Ishikawa (cell line): ENCODE results near the gene RNU6-7.

ENCODE experiments used
- CEBPB ChIP-seq: IDR thresholded peaks from 2 replicates; pipeline ENCODE4 v1.6.1; 2012
- CREB1 ChIP-seq: IDR thresholded peaks from 2 replicates; pipeline ENCODE4 v1.6.1; 2012; ENCODE audit warnings: low read depth
- EGR1 ChIP-seq: IDR thresholded peaks from 2 replicates; pipeline ENCODE4 v1.6.1; 2012
- EP300 ChIP-seq: IDR thresholded peaks from 2 replicates; pipeline ENCODE4 v1.6.1; 2012; ENCODE audit warnings: borderline replicate concordance
- FOXM1 ChIP-seq: IDR thresholded peaks from 2 replicates; pipeline ENCODE4 v1.6.1; 2012; ENCODE audit warnings: low read depth, borderline replicate concordance
- MAX ChIP-seq: IDR thresholded peaks from 2 replicates; pipeline ENCODE4 v1.6.1; 2012
- NFIC ChIP-seq: IDR thresholded peaks from 2 replicates; pipeline ENCODE4 v1.6.1; 2012
- RAD21 ChIP-seq: IDR thresholded peaks from 2 replicates; pipeline ENCODE4 v1.6.1; 2012; ENCODE audit warnings: low read depth
- REST ChIP-seq: IDR thresholded peaks from 2 replicates; pipeline ENCODE4 v1.6.1; 2012; ENCODE audit warnings: low read depth, mild to moderate bottlenecking
- TAF1 ChIP-seq: IDR thresholded peaks from 2 replicates; pipeline ENCODE4 v1.6.1; 2012; ENCODE audit warnings: low read depth, mild to moderate bottlenecking
- TCF12 ChIP-seq: IDR thresholded peaks from 2 replicates; pipeline ENCODE4 v1.6.1; 2012; ENCODE audit warnings: low read depth
- TEAD4 ChIP-seq: IDR thresholded peaks from 2 replicates; pipeline ENCODE4 v1.6.1; 2012
- USF1 ChIP-seq: IDR thresholded peaks from 2 replicates; pipeline ENCODE4 v1.6.1; 2012
- YY1 ChIP-seq: IDR thresholded peaks from 2 replicates; pipeline ENCODE4 v1.6.1; 2012; ENCODE audit warnings: low read depth
- ZBTB7A ChIP-seq: IDR thresholded peaks from 2 replicates; pipeline ENCODE4 v1.6.1; 2012; ENCODE audit warnings: low read depth

Gene RNU6-7

GRCh38 chr14:32233260-32233659 is 31.4 kb downstream of the RNU6-7 start:
- TF ChIP-seq MAX (no peak), NFIC (no peak), REST (no peak), TEAD4 (no peak), TAF1 (no peak), ZBTB7A (no peak), TCF12 (no peak), EGR1 (no peak), CEBPB (no peak), EP300 (no peak), YY1 (no peak)

GRCh38 chr14:32244404-32244803 is 42.6 kb downstream of the RNU6-7 start:
- TF ChIP-seq MAX (no peak), ZBTB7A (no peak), CREB1 (no peak), RAD21 (peak; percentile 36)

- TF ChIP-seq NFIC (no peak), ZBTB7A (no peak), CREB1 (no peak), EGR1 (no peak)
These were observed 44.9 kb downstream of the RNU6-7 start for GRCh38 chr14:32246751-32247150.

- TF ChIP-seq RAD21 = no peak
- TF ChIP-seq YY1 = no peak
- TF ChIP-seq CEBPB = no peak
- TF ChIP-seq EGR1 = no peak
- TF ChIP-seq FOXM1 = no peak
- TF ChIP-seq TEAD4 = no peak
- no peak for TF ChIP-seq REST
- TF ChIP-seq ZBTB7A = no peak
- no peak for TF ChIP-seq TAF1
- no peak for TF ChIP-seq USF1
- TF ChIP-seq TCF12 = no peak
- no peak for TF ChIP-seq MAX
- TF ChIP-seq NFIC = no peak
- TF ChIP-seq CREB1 = no peak
- TF ChIP-seq EP300 = no peak
These were observed 47.5 kb downstream of the RNU6-7 start for GRCh38 chr14:32249371-32249770.

GRCh38 chr14:32249780-32250179 is 47.9 kb downstream of the RNU6-7 start:
- TF ChIP-seq MAX (no peak), CEBPB (no peak), NFIC (no peak)

GRCh38 chr14:32250681-32251080 is 48.8 kb downstream of the RNU6-7 start:
- TF ChIP-seq TAF1 (no peak), CEBPB (no peak), NFIC (no peak), MAX (no peak), TCF12 (no peak), EGR1 (no peak), USF1 (no peak), FOXM1 (no peak), TEAD4 (no peak), ZBTB7A (no peak), RAD21 (no peak), REST (no peak), EP300 (no peak), YY1 (no peak), CREB1 (no peak)
